Measurements from ENCODE around the gene TMOD3. TPM values are rescaled to one million over a fixed set of nuclear protein-coding genes. Genes with fewer than 3 reads are reported as not detected.
A peak's percentile ranks its signal among the peaks of the same experiment; 100 is the strongest.

TMOD3 gene
- polyA plus RNA-seq, 1 experiment = 5.8 TPM

GRCh38 chr15:51828621-51829375 lies 655 bp upstream of the TMOD3 start:
- Histone ChIP-seq H3K27me3 (ENCODE audit: control insufficient read depth, insufficient read depth, low read length) (no peaks in the 10 kb centered on the region), H3K36me3 (ENCODE audit: control insufficient read depth, insufficient read depth, low read length) (no peaks in the 10 kb centered on the region), H3K4me3 (ENCODE audit: low read depth, low read length) (no peak overlapping the region)
- no peak for TF ChIP-seq CTCF (IDR thresholded peaks at IDR 0.05; ENCODE audit: insufficient read depth, low read depth, low read length)
- DNase-seq (ENCODE audit: low read depth) = no peak
- CTCF ChIA-PET = interaction anchor here (0.7 to 1.3 kb wide), 2 partner anchors 17 to 60 kb away, joined by 3 to 4 read pairs; no protein-coding TSS in a partner anchor
- POLR2A ChIA-PET = no interaction called here

GRCh38 chr15:51830276-51830806 lies 888 bp downstream of the TMOD3 start:
- ChIA-PET CTCF (interaction anchor here (0.7 to 1.6 kb wide), 2 partner anchors 11 to 618 kb away, joined by 3 to 4 read pairs; no protein-coding TSS in a partner anchor), POLR2A (interaction anchor here (0.6 to 0.7 kb wide), 2 partner anchors 45 to 371 kb away, joined by 3 to 4 read pairs; no protein-coding TSS in a partner anchor)
- DNase-seq (ENCODE audit: low read depth) = no peak
- Histone ChIP-seq H3K36me3 (ENCODE audit: control insufficient read depth, insufficient read depth, low read length) (no peaks in the 10 kb centered on the region), H3K27me3 (ENCODE audit: control insufficient read depth, insufficient read depth, low read length) (no peaks in the 10 kb centered on the region), H3K4me3 (ENCODE audit: low read depth, low read length) (peak overlapping the region; percentile 89)
- TF ChIP-seq CTCF (IDR thresholded peaks at IDR 0.05; ENCODE audit: insufficient read depth, low read depth, low read length) = no peak

- Histone ChIP-seq H3K4me3 (ENCODE audit: low read depth, low read length) (no peak overlapping the region), H3K36me3 (ENCODE audit: control insufficient read depth, insufficient read depth, low read length) (no peaks in the 10 kb centered on the region), H3K27me3 (ENCODE audit: control insufficient read depth, insufficient read depth, low read length) (no peaks in the 10 kb centered on the region)
- TF ChIP-seq CTCF (IDR thresholded peaks at IDR 0.05; ENCODE audit: insufficient read depth, low read depth, low read length) = no peak
- ChIA-PET CTCF (no interaction called here), POLR2A (no interaction called here)
- no peak for DNase-seq (ENCODE audit: low read depth)
Measured at GRCh38 chr15:51833772-51834171, 4.3 kb downstream of the TMOD3 start.

- no peaks in the 10 kb centered on the region for H3K36me3 ChIP-seq (ENCODE audit: control insufficient read depth, insufficient read depth, low read length)
- CTCF ChIA-PET = no interaction called here
- H3K4me3 ChIP-seq (ENCODE audit: low read depth, low read length) = no peak overlapping the region
- TF ChIP-seq CTCF (IDR thresholded peaks at IDR 0.05; ENCODE audit: insufficient read depth, low read depth, low read length) = no peak
- no peaks in the 10 kb centered on the region for H3K27me3 ChIP-seq (ENCODE audit: control insufficient read depth, insufficient read depth, low read length)
- DNase-seq (ENCODE audit: low read depth) = no peak
- POLR2A ChIA-PET = no interaction called here
Measured at GRCh38 chr15:51837792-51838251, 8.4 kb downstream of the TMOD3 start.

- DNase-seq (ENCODE audit: low read depth) = no peak
- Histone ChIP-seq H3K4me3 (ENCODE audit: low read depth, low read length) (no peak overlapping the region), H3K36me3 (ENCODE audit: control insufficient read depth, insufficient read depth, low read length) (no peaks in the 10 kb centered on the region), H3K27me3 (ENCODE audit: control insufficient read depth, insufficient read depth, low read length) (no peaks in the 10 kb centered on the region)
- no peak for TF ChIP-seq CTCF (IDR thresholded peaks at IDR 0.05; ENCODE audit: insufficient read depth, low read depth, low read length)
- ChIA-PET POLR2A (no interaction called here), CTCF (no interaction called here)
Measured at GRCh38 chr15:51838270-51838669, 8.8 kb downstream of the TMOD3 start.
